LNCaP clone FGC (cell line): ENCODE data around the gene TRUB1.
"Not testable (repeated sequence)": the region's sequence is repeated elsewhere in the genome, so short reads cannot be mapped to it uniquely, and the experiment has no call there.

Experiments used
- DNase-seq: peaks from one replicate; pipeline ENCODE4 v3.0.0-alpha.2; 2011; ENCODE audit warnings: low read depth
- H3K4me3 ChIP-seq: 2 replicates; pipeline ENCODE4 v1.5.1; 2011; ENCODE audit warnings: mild to moderate bottlenecking, low read depth, low read length, control low read depth
- TF ChIP-seq, protein P1 (sequence below): IDR thresholded peaks from 2 replicates; pipeline ENCODE4 v1.5.1; 2012; ENCODE audit warnings: mild to moderate bottlenecking; ENCODE audit not compliant: control insufficient read depth, insufficient read depth; ENCODE audit errors: extremely low read depth

TRUB1 gene

DNA sequence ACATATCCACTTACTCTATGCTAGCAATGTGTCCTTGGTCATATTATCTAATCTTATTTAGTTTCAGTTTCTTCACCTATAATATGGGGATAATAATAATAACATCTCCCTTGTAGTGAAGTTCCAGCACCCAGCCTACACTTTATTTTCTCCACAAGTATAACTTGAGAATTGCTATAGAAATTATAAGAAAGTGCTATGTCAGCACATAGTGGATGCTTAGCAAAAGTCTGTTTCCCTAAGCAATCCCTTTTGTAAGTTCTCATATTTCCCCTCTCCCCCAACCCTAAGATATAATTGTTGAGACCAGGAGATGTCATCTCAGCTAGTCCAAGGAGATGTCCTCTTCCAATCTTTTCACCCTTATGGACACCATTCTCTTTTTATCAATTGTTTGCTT is 5.8 kb upstream of the TRUB1 start:
- H3K4me3 ChIP-seq: no peak overlapping the region
- DNase-seq: no peak
- TF ChIP-seq, protein P1, sequence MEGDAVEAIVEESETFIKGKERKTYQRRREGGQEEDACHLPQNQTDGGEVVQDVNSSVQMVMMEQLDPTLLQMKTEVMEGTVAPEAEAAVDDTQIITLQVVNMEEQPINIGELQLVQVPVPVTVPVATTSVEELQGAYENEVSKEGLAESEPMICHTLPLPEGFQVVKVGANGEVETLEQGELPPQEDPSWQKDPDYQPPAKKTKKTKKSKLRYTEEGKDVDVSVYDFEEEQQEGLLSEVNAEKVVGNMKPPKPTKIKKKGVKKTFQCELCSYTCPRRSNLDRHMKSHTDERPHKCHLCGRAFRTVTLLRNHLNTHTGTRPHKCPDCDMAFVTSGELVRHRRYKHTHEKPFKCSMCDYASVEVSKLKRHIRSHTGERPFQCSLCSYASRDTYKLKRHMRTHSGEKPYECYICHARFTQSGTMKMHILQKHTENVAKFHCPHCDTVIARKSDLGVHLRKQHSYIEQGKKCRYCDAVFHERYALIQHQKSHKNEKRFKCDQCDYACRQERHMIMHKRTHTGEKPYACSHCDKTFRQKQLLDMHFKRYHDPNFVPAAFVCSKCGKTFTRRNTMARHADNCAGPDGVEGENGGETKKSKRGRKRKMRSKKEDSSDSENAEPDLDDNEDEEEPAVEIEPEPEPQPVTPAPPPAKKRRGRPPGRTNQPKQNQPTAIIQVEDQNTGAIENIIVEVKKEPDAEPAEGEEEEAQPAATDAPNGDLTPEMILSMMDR: no peak

DNA sequence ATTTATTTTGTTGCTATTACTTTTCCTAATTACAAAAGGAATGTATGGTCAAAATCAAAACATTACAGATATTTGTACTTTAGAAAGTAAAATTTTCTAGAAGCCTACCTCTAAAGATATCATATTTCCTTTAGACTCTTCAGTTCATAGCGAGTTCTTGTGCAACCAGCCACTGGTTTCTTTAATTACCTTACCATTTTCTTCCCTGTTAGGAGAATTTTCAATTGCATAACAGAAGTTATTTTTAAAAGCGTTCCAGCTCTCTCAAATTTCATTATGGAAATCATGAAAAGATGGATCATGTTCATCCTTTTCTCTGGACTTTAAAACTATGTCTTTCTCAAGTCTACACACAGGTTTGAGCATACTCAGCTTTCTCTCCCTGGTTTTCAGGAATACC is 5.0 kb upstream of the TRUB1 start:
- no peak for DNase-seq
- H3K4me3 ChIP-seq: no peak overlapping the region
- TF ChIP-seq, protein P1: no peak

DNA sequence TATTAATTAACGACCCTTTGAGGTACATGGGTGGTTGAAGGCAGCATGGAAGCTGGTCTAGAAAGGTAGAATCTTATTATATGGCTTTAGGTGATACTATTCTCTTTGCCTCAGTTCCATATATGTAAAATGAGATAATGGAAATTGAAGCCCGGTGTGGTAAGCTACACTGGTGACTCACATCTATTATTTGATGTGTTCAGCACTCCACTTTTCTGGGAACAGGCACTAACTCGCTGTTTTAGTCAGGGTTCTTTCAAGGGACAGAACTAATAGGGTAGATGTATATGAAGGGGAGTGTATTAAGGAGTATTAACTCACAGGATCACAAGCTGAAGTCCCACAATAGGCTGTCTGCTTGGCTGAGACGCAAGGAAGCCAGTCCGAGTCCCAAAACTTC is 4.4 kb upstream of the TRUB1 start:
- DNase-seq: no peak
- TF ChIP-seq, protein P1: no peak
- no peak overlapping the region for H3K4me3 ChIP-seq

DNA sequence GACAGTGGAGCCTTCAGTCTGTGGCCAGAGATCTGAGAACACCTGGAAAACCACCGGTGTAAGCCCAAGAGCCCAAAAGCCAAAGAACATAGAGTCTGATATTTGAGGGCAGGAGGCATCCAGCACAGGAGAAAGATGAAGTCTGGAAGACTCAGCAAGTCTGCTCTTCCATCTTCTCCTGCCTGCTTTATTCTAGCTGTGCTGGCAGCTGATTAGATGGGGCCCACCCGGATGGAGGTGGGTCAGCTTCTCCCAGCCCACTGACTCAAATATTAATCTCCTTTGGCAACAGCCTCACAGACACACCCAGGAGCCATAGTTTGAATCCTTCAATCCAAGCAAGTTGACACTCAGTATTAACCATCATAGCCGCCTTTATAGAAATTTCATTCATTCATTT is 4.0 kb upstream of the TRUB1 start:
- not testable (repeated sequence) for DNase-seq, H3K4me3 ChIP-seq

DNA sequence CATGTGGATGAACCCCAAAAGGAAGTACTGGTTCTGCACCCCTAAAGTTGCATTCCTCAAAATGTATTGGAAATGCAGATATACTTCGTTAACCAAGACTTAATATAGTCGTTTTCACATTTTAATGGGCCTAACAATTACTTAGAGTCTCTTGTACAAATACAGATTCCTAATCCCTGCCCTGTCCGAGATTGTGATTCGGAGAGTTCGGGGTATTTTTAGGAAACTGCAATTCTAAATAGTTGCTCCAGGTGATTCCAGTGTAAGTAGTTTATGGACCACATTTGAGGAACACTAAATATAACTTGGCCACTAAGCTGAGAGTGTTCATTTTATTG is 830 bp downstream of the TRUB1 start:
- TF ChIP-seq, protein P1: no peak
- peak overlapping the region; percentile 79 for H3K4me3 ChIP-seq
- no peak for DNase-seq

DNA sequence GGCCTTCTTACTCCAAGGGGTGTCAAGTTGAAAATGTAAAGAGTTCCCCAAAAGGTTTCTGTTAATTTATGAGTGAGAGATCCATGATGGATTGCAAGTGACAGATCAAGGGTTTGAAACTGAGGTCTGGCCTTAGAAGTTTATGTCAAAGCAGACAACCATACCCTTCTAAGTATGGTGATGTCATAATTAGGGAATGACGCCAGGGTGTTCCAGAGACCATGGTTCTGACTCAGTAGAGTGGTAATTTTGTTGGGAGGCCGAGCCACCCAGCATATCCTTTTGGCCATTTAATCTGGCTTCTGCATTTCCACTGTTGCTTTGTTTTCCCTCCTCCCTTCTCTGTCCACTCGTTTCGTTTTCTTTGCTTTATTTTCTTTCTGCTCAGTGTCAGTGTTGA is 2.7 kb downstream of the TRUB1 start:
- TF ChIP-seq, protein P1: no peak
- H3K4me3 ChIP-seq: no peak overlapping the region
- no peak for DNase-seq

DNA sequence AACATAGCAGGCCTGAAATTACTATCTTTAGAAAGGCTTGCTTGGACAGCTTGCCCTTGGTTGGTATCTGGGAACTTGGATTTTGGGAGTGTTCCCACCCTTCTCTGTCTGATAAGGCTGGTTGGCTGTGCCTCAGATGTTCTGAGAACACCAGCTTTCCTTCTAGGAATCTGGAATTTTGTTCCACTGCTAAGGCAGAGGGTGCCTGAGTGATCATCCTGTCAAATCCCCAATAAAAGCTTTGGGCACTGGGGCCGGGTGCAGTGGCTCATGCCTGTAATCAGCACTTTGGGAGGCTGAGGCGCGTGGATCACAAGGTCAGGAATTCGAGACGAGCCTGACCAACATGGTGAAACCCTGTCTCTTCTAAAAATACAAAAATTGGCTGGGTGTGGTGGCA is 5.0 kb downstream of the TRUB1 start:
- H3K4me3 ChIP-seq: no peak overlapping the region
- TF ChIP-seq, protein P1: no peak
- DNase-seq: no peak

DNA sequence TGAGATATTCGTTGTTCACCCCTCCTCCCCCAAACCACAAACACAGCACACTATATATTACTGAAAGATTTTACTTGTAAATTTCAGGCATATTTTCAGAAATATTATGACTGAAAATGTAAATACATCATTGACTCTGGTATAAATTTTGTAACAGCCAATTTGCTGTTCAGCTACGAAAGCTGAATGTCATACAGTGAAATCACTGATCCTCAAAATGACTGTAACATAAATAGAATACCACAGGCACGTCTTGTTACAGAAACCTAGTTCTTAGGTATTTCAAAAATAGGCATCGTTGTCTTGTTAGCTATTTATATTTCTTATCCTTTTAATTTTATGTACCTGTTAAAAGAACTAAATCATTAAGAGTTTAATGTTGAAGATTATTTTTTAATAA is 15.1 kb downstream of the TRUB1 start:
- TF ChIP-seq, protein P1: no peak
- DNase-seq: no peak
- H3K4me3 ChIP-seq: no peak overlapping the region
